Measurements from ENCODE around the gene PIGQ.

Gene PIGQ

GRCh38 chr16:537415-538335, 32.1 kb upstream of the PIGQ start:
- in situ Hi-C loops (cut with HindIII; ENCODE audit: low pct_unique_long_range_greater_than_20kb, low sequenced_read_pairs), result no loop called here
- no peak for TF ChIP-seq JUND (IDR thresholded peaks at IDR 0.05; ENCODE audit: low read depth)

GRCh38 chr16:539901-540530, 29.8 kb upstream of the PIGQ start:
- no peak for TF ChIP-seq JUND (IDR thresholded peaks at IDR 0.05; ENCODE audit: low read depth)
- DNase-seq (ENCODE audit: low read depth in 1 of 2, low spot score in 1 of 2), result no peak
- in situ Hi-C loops (cut with HindIII; ENCODE audit: low pct_unique_long_range_greater_than_20kb, low sequenced_read_pairs), result no loop called here

More at GRCh38 chr16:537415-538335, 32.1 kb upstream of the PIGQ start:
- no peak for DNase-seq (ENCODE audit: low read depth in 1 of 2, low spot score in 1 of 2)

DNA sequence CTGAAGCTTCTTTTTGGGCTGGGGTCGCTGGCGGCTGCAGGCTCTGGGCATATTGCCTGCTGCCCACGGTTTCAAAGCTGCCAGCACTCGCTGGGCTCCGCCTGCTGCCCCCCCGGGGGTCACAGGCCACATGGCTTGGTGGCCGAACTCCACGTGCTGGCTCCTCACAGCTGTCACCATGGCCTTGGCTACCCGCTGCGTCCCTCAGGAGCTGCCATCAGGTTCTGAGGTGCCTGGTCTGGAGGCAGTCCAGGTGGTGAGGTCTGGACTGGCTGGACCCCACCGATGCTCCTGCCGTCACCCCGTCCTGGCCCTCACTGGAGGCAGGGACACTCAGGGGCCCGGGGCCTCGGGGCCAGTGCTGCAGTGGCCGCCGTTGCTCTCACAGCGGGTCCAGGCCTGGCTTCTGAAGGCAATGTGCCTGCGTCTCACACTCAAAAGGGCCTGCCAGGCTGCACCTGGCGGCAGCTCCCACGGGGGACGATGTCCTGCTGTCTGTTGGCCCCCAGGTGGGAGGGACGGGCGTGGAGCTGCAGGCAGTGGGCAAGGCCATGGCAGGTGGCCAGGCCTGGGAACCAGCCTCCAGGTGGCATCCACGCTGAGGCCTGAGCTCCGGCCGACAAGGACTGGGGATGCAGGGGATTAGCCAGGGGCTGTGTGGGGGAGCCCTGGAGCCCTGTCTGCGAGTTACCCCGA, 29.0 kb upstream of the PIGQ start:
- TF ChIP-seq JUND (IDR thresholded peaks at IDR 0.05; ENCODE audit: low read depth), result no peak
- no peak for DNase-seq (ENCODE audit: low read depth in 1 of 2, low spot score in 1 of 2)
- in situ Hi-C loops (cut with HindIII; ENCODE audit: low pct_unique_long_range_greater_than_20kb, low sequenced_read_pairs), result no loop called here

DNA sequence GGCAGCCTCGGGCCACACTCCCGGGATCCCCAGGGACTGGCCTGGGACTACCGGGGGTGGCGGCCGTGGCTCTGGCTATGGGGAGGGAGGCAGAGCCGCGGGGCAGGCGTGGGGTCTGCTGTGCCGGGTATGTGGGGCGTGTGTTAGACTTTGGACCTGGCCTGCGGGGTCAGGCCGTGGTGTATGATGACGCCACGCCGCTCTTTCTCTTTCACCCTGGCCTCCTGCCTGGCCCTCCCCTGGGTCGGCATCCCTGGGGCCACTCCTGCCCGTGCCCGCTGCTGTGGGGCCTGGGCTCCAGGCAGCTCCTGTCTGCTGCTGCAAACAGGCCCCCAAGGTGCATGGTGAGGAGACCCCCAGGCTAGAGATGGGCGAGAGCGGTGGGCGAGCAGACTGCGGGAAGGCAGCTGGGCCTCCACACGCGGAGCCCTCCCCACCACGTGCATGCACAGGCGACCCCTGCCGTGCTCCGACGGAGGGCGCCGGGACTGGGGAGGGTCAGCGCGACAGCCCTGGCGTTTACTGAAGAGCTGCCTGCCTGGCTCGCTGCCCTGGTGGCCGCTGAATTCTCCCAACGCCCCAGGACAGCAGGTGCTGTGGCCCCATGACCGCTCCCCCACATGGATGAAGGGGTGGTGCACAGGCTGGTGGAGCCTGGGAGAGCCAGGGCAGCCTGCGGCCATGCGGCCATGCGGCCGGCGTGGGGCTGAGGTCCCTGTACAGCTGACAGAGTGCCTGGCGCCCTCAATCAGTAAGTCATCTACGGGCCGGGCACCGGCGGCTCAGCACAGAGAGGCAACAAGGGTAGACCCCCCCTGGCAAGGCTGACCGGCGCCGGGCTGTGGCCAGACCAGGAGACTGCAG, 26.2 kb upstream of the PIGQ start:
- TF ChIP-seq JUND (IDR thresholded peaks at IDR 0.05; ENCODE audit: low read depth), result no peak
- in situ Hi-C loops (cut with HindIII; ENCODE audit: low pct_unique_long_range_greater_than_20kb, low sequenced_read_pairs), result no loop called here
- no peak for DNase-seq (ENCODE audit: low read depth in 1 of 2, low spot score in 1 of 2)

DNA sequence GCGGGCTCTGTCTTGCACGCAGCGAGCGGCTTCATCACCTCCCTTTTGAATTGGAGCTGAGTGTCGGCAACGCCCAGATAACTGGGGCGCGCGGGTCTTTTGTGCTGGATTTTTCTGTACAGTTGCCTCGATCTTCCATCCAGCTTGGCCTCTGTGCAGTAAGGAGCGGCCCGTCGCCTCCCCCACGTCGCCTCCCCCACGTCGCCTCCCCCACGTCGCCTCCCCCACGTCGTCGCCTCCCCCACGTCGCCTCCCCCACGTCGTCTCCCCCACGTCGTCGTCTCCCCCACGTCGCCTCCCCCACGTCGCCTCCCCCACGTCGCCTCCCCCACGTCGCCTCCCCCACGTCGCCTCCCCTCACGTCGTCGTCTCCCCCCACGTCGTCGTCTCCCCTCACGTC, 25.3 kb upstream of the PIGQ start:
- no peak for DNase-seq (ENCODE audit: low read depth in 1 of 2, low spot score in 1 of 2)
- TF ChIP-seq JUND (IDR thresholded peaks at IDR 0.05; ENCODE audit: low read depth), result no peak
- in situ Hi-C loops (cut with HindIII; ENCODE audit: low pct_unique_long_range_greater_than_20kb, low sequenced_read_pairs), result no loop called here

DNA sequence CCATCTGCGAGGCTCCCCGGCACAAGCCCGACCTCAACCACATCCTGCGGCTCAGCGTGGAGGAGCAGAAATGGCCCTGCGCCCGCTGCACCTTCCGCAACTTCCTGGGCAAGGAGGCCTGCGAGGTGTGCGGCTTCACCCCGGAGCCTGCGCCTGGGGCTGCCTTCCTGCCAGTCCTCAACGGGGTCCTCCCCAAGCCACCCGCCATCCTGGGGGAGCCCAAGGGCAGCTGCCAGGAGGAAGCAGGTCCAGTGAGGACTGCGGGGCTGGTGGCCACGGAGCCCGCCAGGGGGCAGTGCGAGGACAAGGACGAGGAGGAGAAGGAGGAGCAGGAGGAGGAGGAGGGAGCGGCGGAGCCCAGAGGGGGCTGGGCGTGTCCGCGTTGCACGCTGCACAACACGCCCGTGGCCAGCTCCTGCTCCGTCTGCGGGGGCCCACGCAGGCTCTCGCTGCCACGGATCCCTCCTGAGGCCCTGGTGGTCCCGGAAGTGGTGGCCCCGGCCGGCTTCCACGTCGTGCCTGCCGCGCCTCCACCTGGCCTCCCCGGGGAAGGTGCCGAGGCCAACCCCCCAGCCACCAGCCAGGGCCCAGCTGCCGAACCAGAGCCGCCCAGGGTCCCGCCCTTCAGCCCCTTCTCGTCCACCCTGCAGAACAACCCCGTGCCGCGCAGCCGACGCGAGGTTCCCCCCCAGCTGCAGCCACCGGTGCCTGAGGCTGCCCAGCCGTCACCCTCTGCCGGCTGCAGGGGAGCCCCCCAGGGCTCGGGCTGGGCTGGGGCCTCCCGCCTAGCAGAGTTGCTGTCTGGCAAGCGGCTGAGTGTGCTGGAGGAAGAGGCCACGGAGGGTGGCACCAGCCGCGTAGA, 22.6 kb upstream of the PIGQ start:
- DNase-seq (ENCODE audit: low read depth in 1 of 2, low spot score in 1 of 2), result no peak
- TF ChIP-seq JUND (IDR thresholded peaks at IDR 0.05; ENCODE audit: low read depth), result no peak
- in situ Hi-C loops (cut with HindIII; ENCODE audit: low pct_unique_long_range_greater_than_20kb, low sequenced_read_pairs), result no loop called here

- no peak for TF ChIP-seq JUND (IDR thresholded peaks at IDR 0.05; ENCODE audit: low read depth)
- in situ Hi-C loops (cut with HindIII; ENCODE audit: low pct_unique_long_range_greater_than_20kb, low sequenced_read_pairs), result no loop called here
- no peak for DNase-seq (ENCODE audit: low read depth in 1 of 2, low spot score in 1 of 2)
These were observed 21.2 kb upstream of the PIGQ start for GRCh38 chr16:548586-548985.

DNA sequence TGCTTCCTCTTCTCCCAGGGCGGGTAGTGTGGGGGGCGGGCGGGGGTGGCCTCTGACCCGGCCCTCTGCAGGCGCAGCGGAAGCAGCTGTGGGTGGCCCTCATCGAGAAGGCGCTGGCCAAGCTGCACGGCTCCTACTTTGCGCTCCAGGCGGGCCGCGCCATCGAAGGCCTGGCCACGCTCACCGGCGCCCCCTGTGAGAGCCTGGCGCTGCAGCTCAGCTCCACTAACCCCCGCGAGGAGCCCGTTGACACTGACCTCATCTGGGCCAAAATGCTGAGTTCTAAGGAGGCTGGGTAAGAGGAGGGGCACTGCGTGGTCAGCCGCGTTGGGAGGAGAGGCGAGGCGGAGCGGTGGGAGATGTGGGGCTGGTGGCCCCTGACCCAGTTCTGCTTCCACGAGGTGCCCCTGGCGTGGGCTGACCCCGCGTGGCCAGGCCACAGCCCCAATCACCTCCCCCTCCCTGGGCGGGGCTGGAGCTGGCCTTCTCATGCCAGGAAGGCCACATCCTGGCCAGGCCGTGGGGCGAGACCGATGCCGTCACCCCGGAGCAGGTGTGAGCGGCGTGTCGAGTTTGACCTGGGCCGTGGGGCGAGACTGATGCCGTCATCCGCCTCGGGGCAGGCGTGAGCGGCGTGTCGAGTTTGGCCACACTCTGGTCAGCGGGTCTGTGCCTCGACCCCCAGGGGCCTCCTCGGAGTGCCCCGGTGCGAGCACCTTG, 20.1 kb upstream of the PIGQ start:
- in situ Hi-C loops (cut with HindIII; ENCODE audit: low pct_unique_long_range_greater_than_20kb, low sequenced_read_pairs), result no loop called here
- no peak for TF ChIP-seq JUND (IDR thresholded peaks at IDR 0.05; ENCODE audit: low read depth)
- no peak for DNase-seq (ENCODE audit: low read depth in 1 of 2, low spot score in 1 of 2)

GRCh38 chr16:551210-551609, 18.6 kb upstream of the PIGQ start:
- in situ Hi-C loops (cut with HindIII; ENCODE audit: low pct_unique_long_range_greater_than_20kb, low sequenced_read_pairs), result no loop called here
- DNase-seq (ENCODE audit: low read depth in 1 of 2, low spot score in 1 of 2), result no peak
- no peak for TF ChIP-seq JUND (IDR thresholded peaks at IDR 0.05; ENCODE audit: low read depth)

DNA sequence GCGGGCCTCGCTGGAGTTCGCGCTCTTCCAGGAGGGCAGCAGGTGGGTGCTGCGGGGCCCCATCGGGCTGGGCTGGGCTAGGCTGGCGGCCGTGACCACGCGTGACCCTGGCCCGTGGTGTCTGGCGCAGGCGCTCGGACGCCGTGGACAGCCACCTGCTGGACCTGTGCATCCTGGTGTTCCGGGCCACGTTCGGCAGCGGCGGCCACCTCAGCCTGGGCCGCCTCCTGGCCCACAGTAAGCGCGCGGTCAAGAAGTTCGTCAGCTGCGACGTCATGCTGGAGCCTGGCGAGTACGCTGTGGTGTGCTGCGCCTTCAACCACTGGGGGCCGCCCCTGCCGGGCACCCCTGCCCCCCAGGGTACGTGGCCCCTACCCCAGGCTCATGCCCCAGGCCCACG, 17.6 kb upstream of the PIGQ start:
- in situ Hi-C loops (cut with HindIII; ENCODE audit: low pct_unique_long_range_greater_than_20kb, low sequenced_read_pairs), result no loop called here
- TF ChIP-seq JUND (IDR thresholded peaks at IDR 0.05; ENCODE audit: low read depth), result no peak
- no peak for DNase-seq (ENCODE audit: low read depth in 1 of 2, low spot score in 1 of 2)

Measured in T47D (cell line).